Stimulated activated CD4-positive, alpha-beta T cell treated with anti-CD3 and anti-CD28 coated beads, TNF-alpha, amount 100 ng/mL, for 1 hour (primary cell): Measurements from ENCODE around the gene PSTPIP2.
"Not testable (repeated sequence)": the region's sequence is repeated elsewhere in the genome, so short reads cannot be mapped to it uniquely, and the experiment has no call there.

Source experiments
- DNase-seq, 3 donors: peaks; one replicate each; pipeline ENCODE4 v3.0.0-alpha.2; 2020; ENCODE audit warnings: low read depth in 3 of 3, low spot score in 1 of 3

Gene PSTPIP2

DNA sequence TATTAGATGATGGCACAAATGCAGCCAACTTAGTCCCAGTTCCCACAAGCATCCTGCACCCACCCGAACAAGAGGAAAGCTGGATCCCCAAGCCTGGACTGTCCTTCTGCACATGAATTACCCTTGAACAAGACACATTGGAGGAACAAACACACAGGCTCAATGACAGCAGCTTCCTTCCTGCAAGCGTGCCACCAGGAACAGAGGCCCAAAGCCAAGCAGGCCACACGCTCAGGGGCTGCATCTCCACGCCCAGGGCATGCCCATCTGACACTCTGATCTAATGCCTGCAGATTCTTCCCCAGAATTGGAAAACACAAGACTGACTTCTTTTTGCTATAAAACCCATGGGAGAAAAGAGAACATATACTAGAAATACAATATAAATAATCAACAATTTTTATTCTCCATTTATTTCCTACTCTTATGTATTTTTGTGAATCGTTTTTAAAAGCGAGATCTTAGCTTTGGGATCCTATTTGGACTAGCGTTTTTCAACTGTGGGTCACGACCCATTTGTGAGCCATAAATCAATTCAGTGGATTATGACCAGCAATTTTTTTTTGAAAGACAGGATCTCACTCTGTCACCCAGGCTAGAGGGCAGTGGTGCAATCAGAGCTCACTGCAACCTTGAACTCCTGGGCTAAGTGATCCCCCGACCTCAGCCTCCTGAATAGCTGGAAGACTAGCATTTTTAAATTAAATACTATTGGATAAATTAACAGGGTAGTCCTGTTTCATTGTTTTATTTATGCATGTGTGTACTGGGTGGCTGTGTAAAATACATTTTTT is 34.4 kb downstream of the PSTPIP2 start:
- no peak for DNase-seq

DNA sequence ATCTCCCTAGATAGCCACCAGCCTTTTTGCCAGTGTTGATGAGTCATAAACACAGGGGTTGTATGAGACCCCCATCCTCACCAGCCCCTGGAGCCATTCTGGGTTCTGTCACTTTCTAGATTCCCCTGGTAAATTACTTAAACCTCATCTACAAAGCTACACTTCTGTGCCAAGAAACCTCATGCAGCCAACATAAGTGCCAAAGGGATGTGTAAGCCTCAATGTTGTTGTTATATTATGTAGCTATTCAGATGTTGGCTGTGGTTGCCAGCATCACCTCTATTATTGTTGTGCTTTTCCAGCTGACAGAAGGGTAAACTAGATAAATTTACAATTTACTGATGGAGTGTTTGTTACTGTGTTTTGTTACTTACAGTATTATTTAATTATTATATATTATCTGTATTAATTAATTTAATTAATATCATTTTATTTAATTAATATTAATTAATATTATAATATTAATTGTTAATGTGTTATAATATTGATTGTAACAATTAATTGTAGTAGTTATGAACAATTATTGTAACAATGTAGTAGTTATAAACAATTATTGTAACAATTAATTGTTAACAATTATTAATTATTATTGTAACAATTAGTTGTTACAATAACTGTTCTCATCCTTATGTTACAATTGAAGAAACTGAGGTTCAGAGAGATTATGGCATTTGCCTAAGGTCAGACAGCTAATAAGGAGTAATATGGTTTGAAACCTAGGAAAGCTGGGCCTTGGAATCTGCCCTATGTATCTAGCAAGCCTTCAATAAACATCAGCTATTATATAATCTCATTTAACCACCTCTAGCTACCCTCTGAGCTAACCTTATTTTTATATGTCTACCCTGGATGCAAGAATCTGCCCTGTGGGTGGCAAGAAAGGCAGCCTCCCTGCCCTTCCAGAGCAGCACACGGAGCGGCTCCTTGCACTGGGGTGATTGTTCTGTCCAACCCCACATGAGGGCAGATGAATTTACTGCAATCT is 36.1 kb downstream of the PSTPIP2 start:
- DNase-seq = no peak

DNA sequence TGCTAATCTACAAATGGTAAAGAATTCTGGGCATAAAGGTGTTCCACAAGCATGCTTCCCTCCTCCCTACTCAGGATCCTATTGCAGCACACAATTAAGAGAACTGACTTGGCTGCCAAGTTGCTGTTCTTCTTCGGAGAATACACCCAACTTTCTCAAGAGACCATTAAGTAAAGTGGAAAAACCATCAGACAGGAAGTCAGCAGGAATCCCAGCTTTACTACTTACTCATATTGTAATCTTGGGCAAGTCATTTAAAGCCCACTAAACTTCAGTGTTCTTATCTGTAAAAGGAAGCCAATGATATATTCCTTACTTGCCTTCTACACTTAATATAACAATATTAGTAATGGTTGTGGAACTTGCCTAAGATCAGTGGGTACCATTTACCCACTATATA is 37.8 kb downstream of the PSTPIP2 start:
- no peak for DNase-seq

DNA sequence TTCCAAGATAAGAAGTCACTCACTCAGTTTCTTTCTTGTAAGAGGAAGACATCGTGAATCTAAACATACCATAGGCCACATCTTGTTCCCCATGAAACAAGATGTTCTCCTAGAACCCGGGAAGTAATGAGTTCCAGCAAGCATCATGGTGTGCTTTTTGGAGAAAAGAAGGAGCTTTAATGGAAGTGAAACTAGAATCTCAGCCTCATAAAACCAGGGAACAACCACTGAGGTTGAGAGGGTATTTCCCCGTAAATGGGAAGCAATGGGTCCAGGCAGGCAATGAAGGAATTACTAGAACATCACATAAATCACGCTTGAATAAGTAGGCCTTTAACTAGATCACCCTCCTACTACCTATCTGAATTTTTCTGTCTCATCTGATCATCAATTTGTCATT is 40.3 kb downstream of the PSTPIP2 start:
- no peak for DNase-seq

DNA sequence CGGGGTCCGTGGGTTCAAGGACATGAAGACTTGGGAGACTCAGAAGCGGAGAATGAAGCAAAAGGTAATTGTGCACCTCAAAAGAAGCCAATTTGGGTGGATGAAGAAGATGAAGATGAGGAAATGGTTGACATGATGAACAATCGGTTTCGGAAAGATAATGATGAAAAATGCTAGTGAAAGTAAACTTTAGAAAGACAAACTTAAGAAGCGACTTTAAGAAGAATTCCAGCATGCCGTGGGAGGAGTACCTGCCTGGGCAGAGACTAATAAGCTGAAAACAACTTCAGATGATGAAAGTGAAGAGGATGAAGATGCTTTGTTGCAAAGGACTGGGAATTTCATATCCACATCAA is 43.5 kb downstream of the PSTPIP2 start:
- no peak for DNase-seq

DNA sequence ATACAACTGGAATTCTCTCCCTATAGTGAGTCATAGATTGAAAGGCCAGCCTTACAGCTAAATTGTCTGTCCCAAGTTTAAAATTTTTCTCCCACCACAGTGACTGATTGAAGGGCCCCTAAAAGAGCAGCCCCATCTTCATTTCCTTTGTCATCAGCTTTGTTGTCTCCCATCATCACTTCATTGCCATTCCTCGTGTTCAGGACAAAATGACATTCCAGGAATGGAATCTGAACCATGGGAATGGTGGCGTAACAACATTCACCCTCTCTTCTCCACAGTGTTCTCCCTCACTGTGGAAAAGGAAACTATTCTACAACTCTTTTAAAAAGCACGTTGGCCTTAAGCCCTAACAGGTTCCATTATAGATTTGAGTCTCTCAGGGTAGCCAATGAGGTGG is 52.1 kb downstream of the PSTPIP2 start:
- no peak for DNase-seq

DNA sequence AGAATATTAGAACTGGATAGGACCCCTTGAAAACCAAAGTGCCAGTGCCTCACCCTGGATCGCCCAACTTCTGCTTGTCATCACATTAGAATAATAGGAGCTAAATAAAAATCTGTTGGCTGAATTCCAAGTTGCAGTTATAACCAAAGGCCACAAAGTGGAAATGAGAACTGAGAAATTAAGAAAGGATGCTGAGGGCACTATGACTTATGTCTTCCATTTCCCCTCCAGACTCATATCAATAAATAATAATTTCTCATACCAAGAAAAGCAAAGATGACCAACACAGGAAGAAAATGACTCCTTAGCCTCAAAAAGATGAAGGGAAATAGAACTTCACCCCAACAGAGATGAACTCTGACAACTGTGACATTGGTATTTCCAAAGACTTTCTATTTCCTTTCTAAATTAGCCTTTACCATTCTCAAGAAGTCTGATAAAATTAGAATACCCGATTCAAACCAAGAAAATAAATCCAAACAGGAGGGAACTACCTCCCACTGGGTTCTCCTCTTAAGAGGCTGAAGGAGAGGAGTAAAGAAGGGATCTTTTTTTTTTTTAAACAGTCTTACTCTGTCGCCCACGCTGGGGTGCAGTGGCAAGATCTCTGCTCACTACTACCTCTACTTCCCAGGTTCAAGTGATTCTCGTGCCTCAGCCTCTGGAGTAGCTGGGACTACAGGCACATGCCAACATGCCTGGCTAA is 58.4 kb downstream of the PSTPIP2 start:
- DNase-seq = no peak

DNA sequence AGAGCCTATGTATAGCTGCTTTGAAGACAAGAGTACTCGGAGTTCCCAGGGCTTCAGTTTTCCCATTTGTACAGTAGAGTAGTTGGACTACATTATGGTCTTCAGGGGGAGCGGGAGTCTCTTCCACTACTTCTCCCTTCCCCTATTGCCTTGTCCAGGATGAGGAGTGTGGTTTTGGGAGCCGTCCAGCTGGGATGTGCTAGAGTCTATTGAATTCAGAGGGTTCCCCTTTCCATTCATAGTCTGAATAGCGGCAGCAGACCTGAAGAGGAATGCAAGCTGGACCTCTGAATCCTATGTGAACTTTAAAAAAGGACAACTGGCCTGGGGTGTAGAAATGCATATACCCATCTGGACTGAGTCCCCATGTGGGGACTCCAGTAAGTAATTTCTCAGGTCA is 61.4 kb downstream of the PSTPIP2 start:
- DNase-seq = no peak

DNA sequence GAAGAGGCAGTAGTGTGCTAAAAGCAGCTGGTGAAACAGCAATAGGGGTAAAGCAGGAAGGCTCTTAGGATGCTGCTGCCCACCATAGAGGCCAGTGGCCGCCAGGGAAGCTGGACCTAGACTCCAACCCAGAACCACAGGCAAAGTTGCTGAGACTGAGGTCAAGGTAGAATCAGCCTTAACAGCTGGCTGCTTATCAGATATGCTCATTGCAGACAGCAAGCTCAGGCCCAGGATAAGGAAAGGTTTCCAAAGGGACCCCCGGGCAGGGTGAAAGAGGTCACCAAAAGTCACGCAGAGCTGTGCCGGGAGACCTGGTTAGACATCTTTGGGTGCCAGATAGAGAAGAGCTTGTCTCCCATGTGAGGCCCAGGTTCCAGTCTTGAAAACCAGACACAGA is 62.0 kb downstream of the PSTPIP2 start:
- DNase-seq = no peak

DNA sequence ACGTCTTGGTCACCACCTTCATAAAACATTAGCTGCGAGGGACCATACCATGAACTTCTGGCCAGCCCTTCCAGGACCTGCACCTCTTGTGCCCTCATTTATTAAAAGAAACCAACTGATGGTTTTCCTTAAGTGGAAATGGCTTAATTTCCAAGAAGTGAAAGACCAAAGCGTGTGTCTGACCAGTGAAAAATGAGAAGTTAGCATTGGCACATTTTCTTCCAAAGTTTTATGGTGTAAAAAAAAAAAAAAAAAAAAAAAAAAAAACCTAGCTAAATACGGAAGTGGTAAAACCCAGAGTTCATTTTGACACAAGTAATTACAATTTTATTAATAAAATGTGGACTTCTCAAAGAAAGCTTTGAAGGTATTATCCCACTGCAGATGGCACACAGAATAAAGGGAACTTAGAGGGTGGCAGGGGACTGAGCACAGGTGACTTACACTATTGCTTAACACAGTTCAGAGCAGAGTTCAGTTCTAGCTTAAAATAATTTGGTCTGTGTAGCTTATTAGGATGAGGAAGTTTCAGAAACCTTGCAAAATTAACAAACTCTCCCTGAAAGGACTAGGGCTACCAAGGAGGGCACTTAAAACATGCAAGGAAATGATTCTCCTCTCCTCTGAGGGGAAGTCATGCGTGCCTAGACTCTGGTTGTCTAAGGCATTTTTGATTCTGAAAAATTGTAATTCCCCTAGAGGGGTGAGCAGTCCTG is 62.8 kb downstream of the PSTPIP2 start:
- DNase-seq = no peak

DNA sequence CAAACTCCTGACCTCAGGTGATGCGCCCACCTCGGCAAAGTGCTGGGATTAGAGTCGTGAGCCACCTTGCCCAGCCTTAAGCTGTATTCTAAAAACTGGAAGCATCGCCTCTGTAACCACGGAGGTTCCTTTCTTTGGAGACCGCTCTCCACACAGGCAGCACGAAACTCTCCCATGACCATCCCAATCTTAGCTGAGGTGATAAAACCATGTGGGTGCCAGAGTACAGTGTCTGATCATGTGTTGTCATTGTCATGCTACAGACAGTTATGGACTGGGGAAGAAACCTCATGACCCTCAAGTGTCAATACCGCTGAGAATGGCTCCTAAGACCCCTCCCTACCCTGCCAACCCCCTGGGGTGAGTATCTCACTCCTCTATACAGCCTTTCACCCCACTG is 63.5 kb downstream of the PSTPIP2 start:
- DNase-seq = no peak

DNA sequence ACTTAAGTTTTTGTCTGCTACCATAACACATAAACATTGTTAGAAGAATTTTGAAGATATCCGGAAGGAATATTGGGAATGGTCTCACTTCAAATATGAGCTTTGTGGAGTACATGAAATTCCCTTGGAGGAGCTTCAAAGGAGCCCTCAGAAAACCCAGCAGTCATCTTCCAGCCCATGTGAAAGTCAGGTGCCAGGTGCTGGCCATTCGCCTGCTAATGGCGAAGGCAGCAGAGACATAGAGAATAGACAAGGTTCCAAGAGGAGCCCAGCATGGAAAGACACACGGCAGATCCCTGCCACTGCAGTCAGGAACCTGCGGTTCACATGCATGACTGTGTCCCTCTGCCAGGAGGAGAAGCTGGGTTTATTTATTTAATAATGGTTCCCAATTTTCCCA is 64.9 kb downstream of the PSTPIP2 start:
- DNase-seq = no peak

DNA sequence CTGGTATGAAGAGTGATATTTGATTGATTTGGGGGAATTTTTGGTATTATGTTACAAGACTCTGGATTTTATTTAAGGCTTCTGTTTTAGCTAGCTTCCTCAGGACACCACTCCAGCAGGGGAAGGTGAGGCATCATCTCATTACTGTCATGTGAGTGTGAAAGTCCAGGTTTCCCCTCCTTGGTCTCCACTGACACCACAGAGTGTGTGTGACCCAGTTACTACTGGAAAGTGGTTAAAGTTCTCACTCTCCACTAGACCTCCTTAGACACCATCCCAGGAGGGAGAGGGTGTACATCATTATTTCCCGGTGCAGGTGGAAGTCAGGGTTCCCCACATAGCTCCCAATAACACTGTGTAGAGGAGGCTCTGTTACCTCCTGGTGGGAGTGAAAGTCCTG is 69.1 kb downstream of the PSTPIP2 start:
- no peak for DNase-seq

DNA sequence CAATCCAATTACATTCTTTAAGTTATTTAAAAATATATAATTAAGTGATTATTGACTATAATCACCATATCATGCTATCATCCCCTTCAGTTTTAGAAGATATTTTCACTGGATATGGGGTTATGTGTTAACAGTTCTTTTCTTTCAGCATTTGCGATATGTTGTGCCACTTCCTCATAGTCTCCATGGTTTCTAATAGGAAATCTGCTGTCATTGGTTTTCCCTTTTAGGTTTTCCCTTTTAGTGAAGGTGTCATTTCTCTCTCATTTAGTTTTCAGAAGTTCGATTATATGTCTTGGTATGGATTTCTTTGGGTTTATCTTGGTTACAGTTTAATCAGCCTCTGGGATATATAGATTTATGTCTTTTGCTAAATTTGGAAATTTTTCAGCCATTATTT is 70.2 kb downstream of the PSTPIP2 start:
- no peak for DNase-seq

DNA sequence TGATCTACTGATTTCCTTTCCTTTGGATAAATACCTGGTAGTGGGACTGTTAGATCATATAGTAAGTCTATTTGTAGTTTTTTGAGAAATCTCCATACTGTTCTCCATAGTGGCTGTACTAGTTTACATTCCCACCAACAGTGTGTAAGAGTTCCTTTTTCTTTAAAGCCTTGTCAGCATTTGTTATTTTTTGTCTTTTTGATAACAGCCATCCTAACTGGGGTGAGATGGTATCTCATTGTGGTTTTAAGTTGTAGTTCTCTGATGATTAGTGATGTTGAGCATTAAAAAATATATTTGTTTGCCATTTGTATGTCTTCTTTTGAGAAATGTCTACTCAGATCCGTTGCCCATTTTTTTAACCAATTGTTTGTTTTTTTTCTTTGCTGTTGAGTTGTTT is 71.0 kb downstream of the PSTPIP2 start:
- DNase-seq = no peak

DNA sequence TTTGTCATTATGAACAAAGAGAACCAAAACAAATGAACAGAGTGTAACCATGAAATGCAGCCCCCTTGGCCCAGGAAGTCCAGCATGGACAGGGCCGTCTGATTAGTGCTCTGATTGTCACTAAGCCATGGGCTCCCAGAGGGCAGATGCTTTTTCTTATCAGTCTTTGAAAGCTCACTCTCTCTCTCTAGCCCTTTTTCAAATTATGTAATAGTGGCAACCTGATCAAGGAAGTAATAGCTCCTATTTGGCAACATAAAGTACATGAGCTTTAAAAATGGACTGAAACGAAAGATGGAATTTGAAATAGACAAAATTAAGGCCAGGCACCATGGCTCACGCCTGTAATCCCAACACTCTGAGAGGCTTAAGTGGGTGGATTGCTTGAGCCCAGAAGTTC is 72.5 kb downstream of the PSTPIP2 start:
- no peak for DNase-seq

DNA sequence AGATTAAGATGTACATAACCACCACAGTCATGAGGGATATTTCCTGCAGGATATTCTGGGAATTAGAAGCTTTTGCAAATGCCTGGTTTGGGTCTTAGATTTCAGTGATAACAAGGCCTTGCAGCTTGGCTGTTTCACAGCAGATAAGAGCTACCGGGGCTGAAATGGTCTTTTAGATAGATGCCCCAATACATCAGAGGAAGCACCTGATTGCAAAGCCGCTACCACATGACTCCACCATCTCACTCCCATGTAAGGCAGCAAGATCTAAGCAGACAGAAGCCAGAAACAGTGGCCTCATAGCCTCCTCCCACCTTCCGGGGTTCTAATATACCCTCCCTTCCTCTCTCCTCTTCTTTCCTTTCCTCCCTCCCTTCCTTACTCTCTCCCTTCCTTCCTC is 73.8 kb downstream of the PSTPIP2 start:
- no peak for DNase-seq

DNA sequence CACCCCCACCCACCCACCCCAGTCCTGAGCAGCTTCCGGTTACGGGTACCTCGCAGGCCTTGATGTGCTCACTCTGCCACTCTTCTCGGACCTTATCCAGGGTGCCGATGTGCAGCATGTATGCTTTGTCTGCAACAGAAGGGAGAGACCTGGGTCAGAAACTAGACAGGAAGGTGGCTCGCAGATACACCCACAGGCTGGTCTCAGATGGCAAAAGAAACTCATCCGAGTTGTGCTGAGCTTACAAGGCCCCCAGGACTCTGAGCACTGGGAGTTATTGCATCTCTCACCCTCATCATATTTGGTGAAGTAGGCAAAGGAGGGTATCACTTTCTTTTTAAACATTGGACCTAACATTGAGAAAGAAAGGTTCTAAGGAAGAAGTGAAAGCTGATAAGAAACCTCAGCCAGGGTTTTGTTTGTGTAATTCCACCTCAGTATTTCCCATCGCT is 74.3 kb downstream of the PSTPIP2 start:
- DNase-seq = peak in 1 of 3 donors; percentile 7

DNA sequence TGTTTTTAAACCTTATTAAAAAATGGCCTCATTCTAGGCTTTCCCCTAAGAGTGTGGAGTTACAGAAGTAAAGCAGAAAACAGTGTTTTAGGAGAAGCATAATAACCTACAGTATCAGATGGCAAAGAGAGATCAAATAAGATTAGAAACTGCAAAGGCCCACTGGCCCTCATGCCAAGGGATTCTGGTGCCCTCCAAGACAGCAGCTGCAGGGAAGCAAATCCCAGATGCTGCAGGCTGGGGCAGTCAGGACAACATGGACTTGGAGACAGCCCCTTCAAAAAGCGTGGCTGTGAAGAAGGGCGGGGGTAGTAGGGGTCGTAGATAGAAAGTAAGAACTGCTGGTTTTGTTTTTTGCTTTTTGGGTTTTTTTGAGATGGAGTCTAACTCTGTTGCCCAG is 76.6 kb downstream of the PSTPIP2 start:
- no peak for DNase-seq

DNA sequence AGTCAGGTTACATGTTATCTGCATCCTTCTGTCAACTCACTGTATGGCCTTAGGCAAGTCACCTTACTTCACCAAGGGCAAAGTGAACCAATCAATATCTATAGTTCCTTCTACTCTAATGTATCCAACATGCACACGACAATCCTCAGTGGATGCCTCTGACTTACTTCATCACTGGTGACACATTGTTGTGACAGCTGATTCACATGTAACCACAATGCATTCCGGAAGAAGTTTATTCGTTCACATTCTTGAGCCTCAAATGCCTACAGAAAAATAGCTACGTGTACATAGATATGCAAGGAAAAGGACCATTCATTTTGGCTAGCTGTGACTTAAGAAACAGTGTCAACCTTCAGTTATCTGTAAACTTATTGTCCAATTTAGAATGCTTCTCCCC is 78.6 kb downstream of the PSTPIP2 start:
- DNase-seq = no peak

DNA sequence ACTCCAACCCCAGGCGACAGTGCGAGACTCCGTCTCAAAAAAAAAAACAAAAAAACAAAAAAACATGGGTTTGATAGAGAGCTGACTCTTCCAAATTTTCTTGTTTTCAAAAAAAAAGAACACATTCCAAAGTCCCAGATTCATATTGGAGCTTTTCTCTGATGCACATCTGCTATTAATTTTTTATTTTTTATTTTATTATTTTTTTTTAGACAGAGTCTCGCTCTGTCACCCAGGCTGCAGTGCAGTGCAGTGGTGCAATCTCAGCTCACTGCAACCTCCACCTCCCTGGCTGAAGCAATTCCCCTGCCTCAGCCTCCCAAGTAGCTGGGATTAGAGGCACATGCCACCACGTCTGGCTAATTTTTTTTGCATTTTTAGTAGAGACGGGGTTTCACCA is 79.5 kb downstream of the PSTPIP2 start:
- DNase-seq = not testable (repeated sequence)
